Omental fat pad (tissue), 4 donors: Measurements from ENCODE around the gene TRAPPC12. TPM values are rescaled to one million over a fixed set of nuclear protein-coding genes. Genes with fewer than 3 reads are reported as not detected.

ENCODE experiments used
- ATAC-seq: fragments of 150-250 bp; one replicate; pipeline ENCODE4 v1.9.1; 2016; ENCODE audit warnings: mild to moderate bottlenecking, moderate library complexity; ENCODE audit not compliant: low FRiP score
- DNase-seq: peaks from one replicate; pipeline ENCODE4 v3.0.0-alpha.2; 2019; ENCODE audit warnings: low spot score
- CTCF ChIP-seq, 3 donors: fragments of 450-650 bp; IDR thresholded peaks; one replicate each; pipeline ENCODE4 v1.5.1; 2016 to 2017; ENCODE audit warnings: antibody characterized with exemption in 3 of 3, mild to moderate bottlenecking in 3 of 3, moderate library complexity in 2 of 3
- total RNA-seq, 4 donors: library from RNA; depleted of rRNA; stranded (reverse); fragments of >200 nt; gene quantifications; one replicate each; pipeline ENCODE4 v1.1.0, GENCODE V29; 2016

TRAPPC12 gene
- total RNA-seq, 4 donors from 2014 or later: 39.3 to 92.1 (median 53.9) TPM

DNA sequence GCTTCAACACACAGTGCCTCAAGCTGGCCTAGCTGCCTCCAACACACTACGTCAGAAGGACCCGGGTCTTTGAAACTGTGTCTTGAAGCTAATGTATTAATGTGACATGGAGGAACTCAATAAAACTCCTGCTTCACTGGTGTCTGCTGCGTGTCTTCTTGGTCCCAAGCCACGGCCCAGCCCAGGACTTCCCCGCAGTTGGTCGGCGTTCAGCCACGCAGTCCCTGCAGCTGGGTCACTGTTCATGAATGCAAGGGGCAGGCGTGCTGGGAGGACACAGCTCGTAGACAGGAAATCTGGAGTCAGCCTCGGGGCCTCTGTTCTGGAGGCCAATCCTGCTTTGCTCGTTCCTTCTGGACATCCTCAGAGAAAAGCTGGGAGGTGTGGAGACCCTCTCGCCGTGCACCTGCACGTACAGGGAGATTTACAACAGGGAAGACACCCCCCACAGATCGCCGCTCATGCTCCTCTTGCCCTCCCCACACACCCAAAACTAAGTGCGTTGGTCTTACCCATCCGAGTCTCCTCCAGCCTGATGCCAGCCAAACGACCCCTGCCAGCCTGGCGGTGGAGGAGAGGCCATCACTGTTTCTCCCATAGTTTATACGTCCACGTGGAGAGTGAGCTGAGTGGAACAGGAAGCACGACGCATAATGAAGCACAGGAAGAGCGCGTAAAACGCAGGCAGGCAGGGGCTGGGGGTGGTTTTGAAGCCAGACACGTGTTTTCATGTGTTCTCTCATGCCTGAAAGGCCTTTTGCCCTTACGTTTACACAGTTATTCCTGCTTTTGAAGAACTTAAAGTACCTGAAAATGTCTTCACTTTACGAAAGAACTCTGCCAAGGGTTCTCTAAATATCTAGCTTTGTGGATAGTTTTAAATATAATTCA is 100.2 kb downstream of the TRAPPC12 start:
- no peak for TF ChIP-seq CTCF (IDR thresholded peaks at IDR 0.05)
- DNase-seq (no peak), ATAC-seq (no peak)

DNA sequence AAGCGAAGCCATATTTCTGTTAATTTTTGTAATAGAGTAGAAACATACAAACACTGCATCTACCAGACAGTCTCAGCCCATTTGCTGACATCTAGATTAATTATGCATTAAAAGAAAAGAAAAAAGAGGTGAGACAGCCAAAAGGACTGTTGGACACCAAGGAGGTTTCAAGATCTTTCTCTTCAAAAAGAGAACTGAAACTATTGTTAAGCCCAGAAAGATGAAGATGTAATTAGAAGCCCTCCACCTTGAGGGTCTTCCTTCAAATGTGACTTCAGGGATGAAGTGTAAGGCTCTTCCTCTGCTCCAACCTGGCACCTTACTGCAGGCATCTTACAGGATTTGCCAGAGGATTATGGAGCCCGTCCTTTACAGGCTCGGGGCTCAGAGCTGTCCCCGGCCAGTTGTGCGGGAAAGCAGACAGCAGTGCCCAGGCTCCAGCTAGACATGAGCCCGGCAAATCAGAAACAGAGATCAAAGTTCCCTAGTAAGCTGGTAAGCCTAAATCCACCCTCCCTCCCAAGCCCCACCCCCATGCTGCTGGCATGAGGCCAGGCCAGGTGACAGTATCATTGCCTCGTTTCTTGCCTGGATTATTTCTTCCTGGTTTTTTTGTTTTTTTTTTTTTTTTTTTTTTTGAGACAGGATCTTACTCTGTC is 101.0 kb downstream of the TRAPPC12 start:
- no peak for DNase-seq
- ATAC-seq: no peak
- TF ChIP-seq CTCF (IDR thresholded peaks at IDR 0.05): no peak

DNA sequence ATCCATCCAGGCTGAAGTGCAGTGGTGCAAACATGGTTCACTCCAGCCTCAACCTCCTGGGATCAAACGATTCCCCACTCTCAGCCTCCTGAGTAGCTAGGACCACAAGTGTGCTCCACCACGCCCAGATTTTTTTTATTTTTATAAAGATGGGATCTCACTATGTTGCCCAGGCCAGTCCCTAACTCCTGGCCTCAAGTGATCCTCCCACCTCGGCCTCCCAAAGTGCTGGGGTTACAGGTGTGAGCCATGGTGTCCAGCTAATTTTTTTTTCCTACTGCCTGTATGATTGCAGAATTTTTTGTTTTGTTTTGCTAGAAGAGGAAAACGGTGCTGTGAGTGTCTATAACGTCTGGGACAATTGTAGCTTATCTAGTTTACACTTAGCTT is 101.5 kb downstream of the TRAPPC12 start:
- no peak for ATAC-seq
- no peak for DNase-seq
- no peak for TF ChIP-seq CTCF (IDR thresholded peaks at IDR 0.05)

DNA sequence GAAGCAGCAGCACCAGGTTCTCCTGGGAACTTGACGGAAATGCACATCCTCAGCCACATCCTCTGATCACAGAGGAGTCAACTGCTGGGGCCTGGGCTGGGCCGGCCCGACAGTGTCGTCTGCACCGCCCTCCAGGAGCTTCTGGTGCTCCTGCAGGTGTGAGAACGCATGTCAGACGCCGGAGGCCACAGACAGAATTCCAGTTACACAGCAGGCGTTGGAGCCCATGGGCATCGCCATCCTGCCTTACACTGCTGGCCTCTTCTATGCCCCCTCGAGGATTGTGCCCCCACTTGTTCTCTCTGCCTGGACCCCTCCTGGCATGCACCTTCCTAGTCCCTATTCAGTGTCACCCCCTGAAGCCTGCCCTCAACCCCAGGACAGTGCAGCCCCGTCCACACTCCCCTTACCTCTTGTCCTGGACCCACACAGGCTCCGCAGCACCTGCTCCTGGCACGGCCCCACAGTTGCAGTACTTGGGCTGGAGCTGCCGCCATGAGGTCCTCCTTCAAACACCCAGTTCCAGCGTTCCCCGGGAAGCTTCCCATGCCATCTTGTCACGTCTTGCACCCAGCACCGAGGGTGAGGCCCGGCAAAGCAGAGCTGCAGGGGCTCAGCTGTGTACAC is 102.4 kb downstream of the TRAPPC12 start:
- no peak for TF ChIP-seq CTCF (IDR thresholded peaks at IDR 0.05)
- DNase-seq: no peak

GRCh38 chr2:3482363-3482821 is 102.9 kb downstream of the TRAPPC12 start:
- DNase-seq: no peak
- no peak for TF ChIP-seq CTCF (IDR thresholded peaks at IDR 0.05)

More for the DNA sequence above, 102.4 kb downstream of the TRAPPC12 start:
- no peak for ATAC-seq

GRCh38 chr2:3483227-3483985 is 103.9 kb downstream of the TRAPPC12 start:
- peak; percentile 94 for ATAC-seq
- no peak for DNase-seq
- TF ChIP-seq CTCF (IDR thresholded peaks at IDR 0.05): no peak

More at GRCh38 chr2:3482363-3482821, 102.9 kb downstream of the TRAPPC12 start:
- no peak for ATAC-seq
